ENCODE data around the gene PON2.

Gene PON2

DNA sequence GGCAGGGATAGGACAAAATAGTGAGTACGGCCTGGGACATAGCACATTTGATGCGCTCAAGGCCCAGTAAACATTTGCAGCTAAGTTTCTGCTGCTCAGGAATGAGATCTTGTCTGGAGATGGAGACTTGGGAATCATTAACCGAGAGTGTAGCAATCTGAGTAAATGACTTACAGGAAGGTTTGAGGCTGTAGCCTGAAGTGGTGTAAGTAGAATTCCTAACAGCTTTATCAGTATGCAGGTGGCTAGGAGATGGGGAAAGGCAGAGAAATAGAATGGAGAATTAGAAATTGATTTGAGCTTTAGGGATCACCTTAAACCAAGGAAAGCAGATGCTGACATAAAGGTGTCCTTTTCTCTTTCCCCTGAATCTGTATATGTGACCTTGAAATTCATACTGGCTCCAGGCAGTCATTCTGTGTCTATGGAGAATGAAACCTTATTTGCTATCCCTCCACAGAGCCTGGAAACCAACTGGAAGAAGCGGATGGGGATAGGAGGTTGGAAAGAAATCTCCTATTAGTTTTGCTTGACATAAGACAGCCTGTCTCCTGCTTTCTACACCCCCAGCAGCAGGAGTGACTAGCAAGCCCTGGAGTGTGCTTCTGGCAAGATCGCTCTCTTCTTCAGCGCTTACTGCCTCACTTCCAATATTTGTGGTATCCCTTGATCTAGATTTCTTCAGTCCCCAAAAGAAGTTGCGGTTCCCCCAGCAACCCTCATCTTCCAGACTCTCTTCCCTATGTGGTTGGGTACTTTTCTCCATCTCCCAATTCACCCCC lies 6.4 kb upstream of the PON2 start:
- DNase-seq, result no peak

DNA sequence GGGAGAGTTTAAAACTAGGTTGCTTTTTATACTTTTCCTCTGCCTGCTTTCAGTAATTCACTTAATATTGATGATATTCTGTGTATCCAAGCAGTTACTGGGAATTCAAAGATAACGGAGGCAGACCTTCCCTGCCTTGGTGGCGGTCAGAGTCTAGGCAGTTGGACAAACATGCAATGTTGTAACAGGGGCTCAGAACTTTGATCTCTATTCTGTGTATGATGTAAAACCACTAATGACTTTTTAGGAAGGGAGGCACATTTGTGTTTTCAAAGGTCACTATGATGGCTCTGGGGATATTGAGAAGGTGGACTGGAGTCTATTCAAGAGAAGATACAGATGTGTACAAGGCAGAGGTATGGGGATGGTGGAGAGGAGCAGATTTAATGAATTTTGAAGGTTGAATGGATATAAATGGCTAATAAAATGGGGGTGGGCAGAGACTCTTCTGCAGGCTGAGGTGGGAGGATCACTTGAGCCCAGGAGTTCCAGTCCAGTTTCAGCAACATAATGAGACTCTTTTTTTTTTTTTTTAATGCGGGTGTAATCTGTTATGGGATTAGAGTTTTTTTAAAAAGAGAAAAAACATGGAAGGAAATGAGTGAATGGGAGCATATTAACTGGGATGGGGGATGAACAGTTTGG lies 5.7 kb upstream of the PON2 start:
- DNase-seq, result no peak

DNA sequence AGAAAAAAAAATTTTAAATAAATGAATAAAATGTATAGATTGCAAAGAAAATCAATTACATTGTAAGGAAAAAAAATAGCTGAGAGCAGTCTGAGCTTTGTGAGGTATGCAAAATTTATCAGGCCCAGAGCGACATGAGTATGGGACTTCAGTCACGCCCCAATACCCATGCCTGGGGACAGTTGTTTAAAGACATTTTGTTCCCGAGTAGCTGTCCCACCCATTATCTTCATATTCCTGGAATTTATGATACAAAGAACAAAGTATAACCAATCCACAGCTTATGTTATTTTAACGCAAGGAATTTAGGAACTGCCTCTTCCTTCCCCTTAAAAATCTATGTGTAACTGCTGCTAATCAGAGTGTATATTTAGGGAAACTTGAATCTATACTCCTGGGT lies 1.6 kb upstream of the PON2 start:
- no peak for DNase-seq

DNA sequence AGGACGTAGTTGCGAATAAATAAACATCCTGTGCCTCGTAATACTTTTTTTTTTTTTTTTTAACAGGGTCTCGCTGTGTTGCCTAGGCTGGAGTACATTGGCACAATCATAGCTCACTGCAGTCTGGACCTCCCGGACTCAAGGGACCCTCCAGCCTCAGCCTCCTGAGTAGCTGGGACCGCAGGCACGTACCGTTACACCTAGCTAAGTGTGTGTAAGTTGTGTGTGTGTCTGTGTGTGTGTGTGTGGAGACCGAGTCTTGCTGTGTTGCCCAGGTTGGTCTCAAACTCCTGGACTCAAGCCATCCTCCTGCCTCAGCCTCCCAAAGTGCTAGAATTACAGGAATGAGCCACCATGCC lies 573 bp upstream of the PON2 start:
- DNase-seq, result no peak

DNA sequence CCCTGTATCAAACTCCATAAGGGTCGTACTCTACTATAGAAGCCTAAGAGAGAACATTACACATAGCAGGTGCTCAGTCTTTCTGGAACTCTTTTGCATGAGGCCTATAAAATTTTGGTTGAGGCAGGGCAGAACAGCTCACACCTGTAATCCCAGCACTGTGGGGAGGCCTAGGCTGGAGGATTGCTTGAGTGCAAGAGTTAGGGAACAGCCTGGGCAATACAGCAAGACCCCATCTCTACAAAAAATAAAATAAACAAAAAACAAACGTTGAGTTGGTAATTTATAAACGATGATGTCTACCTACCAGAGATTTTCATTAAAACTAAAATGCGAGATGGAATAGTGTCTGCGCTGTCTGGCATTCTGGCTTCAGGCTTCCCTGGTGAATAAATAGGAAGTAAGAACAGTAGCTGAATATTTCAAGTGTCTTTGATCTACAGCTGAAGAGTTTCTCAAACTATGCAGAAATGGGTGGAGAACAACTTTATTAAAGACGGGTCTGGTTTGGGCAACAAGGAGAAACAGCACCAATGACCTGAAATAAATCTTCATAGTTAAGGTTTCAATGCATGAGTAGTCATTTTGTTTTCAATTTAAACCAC lies 774 bp downstream of the PON2 start:
- DNase-seq, result no peak

DNA sequence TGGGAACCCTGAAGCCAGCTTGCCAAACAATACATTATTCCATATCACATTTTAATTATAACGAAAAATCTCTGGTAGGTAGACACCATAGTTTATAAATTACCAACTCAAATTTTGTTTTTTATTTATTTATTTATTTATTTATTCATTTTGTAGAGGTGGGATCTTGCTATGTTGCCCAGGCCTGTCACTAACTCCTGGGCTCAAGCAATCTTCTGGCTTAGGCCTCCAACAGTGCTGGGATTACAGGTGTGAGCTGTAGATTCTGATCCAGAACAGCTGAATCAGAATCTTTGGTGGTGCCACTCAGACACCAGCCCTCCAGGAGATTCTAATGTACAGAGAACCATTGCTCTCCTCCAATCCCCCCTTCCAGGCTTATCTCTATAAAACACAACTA lies 1.7 kb downstream of the PON2 start:
- no peak for DNase-seq

DNA sequence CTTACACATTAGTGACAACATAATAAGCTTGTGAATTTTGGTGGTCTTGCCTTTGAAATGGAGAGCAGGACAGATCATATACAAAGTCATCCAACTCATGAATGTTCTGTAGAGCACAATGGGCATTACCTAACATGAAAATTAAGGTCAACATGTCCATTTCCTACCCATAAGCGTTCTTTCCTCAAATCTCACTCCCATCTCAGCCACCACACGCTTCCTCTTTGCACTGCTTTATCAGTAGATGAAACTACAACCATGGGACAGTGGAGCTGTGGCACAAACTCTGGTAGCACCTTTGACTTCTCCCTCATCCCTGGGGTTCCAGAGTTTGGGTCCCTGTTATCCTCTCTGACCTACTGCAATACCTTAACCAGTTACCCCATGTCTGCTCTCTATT lies 2.2 kb downstream of the PON2 start:
- no peak for DNase-seq

DNA sequence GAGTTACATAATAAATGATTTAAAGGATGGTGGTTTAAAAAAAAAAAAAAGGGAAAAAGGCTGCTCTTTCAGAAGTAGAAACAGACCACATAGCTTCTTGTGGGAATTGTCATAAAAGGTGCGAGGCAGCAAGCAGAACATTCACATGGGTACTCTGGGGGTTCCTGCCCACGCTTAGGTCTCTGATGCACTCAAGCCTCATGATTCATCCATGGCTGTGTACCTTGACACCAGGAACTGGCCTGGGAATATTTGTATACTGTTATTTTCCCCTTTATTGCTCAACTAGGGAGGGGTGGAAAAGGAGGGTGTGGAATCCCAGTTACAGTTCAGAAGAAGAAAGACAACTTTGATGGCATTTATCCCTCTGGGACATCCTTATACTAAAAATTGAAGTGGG lies 4.0 kb downstream of the PON2 start:
- DNase-seq, result no peak

DNA sequence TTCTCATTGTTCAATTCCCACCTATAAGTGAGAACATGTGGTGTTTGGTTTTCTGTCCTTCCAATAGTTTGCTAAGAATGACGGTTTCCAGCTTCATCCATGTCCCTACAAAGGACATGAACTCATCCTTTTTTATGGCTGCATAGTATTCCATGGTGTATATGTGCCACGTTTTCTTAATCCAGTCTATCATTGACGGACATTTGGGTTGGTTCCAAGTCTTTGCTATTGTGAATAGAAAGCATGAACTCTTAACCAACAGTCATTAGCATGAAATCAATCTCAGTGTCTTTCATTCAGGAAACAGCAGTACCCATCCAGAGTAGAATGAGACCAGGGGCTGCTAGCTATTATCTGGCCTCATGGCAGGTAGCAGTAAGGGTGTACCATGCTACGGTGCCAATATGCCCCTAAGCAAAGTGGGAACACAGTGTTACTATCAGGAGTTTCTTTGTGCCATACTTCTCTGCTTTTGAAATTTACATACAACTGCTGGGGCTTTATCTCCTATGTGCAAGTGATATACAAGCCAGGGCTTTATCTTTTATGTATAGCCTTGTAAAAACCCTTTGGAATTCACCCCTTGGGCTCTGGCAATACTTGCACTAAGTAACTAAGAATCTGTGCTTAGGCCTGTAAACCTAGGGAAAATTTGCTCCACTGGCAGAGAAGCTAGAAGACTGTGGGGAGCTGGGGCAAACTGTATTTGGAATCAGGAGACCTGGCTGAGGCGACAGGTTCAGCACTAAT lies 5.4 kb downstream of the PON2 start:
- DNase-seq, result no peak

DNA sequence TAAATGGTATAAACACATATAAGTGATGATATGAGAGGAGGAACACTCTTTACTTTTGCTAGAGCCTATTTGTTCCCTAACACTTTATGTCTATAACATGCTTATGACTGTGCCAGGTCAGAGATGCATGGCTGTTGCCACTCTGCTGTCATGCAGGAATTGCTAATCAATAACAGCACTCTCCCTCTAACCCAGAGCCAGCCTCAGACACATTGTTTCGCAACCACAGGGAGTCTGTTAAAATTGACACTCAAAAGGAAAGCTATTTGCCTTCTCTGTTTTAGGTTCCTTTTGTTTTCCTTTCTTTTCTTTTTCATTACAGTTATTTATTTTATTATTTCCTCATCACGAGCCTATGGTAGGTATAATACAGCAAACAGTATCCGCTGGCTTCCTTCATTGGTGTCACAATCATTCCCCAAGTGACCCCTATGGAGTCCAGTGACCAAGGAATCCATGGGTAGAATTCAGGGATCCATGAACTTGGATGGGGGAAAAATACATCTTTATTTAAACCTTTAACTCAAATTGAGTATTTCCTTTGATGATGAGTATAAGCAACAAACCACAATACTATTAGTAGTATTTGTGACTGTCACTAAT lies 6.8 kb downstream of the PON2 start:
- no peak for DNase-seq

DNA sequence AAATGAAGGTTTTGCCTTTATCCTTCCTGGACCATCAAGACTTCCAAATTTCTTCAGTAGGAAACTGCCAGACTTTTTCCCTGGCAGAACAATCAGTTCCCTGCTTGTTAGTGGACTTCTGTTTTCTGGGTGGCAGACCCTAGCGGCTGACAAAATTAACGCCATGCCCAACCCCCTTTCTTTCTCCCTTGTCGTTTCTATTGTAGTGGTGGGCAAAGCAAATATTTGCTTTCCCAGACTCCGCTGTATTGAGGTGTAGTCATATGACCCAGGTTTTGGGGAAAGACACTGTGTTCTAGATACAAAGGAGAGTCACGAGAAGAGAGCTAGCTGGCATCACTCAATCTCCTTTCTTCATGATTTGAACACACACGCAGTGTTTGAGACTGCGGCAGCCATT lies 7.7 kb downstream of the PON2 start:
- DNase-seq, result no peak

DNA sequence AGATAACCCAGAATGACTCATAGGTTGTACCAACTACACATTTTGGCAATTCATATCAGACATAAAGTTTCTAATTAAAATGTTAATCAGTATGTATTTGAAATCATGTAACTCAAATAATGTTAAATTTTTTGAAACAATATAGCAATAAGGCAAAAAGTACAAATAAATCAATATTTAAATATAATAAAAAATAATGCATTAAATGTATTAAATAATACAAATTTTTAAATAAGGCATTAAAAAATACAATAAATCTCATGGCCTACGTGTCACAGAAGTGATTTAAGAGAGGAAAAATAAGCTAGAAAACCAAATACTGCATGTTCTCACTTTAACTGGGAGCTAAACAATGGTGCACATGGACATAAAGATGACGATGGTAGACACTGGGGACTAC lies 9.1 kb downstream of the PON2 start:
- no peak for DNase-seq

DNA sequence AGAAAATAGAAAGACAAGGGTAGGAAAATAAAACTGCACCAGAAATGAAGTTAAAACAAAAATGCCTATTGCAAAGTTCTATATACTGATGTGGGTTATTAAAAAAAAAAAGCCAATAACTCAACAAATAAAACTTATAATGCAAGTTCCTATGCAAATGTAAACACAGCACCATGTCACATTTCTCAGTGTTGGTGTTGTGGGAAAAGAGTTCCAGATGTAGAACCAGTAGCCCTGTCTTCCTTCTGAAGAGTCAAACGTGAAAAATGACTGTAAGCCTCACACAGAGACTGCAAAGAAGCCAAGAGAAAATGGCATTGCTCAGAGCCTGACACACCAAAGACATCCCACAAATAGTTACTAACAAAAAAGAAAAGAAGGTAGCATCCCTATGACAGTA lies 10.1 kb downstream of the PON2 start:
- DNase-seq, result no peak

DNA sequence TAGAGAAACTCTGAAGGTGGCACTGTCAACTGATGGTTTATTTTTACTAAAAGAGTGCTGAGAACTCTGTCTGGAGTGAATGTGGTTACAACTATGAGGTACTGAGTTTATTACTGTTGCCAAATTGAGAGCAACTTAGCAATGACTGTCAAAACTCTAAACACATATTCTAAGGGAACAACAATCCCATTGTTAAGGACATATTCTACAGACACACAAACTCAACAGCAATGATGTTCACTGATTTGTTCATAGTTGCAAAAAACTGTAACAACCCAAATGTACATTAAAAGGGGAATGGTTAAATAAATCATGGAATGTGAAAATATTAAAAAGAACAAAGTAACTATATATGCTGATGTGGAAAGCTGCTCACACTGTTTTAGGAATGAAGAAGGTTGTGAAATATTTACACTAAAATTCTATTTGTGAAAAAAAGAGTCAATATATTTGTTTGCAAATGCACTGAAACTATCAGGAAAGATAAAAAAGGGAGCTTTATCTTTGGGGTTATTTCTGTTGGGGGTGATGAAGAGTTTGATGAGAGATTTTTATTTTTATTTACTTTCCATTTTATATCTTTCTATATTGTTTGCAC lies 12.9 kb downstream of the PON2 start:
- DNase-seq, result no peak

DNA sequence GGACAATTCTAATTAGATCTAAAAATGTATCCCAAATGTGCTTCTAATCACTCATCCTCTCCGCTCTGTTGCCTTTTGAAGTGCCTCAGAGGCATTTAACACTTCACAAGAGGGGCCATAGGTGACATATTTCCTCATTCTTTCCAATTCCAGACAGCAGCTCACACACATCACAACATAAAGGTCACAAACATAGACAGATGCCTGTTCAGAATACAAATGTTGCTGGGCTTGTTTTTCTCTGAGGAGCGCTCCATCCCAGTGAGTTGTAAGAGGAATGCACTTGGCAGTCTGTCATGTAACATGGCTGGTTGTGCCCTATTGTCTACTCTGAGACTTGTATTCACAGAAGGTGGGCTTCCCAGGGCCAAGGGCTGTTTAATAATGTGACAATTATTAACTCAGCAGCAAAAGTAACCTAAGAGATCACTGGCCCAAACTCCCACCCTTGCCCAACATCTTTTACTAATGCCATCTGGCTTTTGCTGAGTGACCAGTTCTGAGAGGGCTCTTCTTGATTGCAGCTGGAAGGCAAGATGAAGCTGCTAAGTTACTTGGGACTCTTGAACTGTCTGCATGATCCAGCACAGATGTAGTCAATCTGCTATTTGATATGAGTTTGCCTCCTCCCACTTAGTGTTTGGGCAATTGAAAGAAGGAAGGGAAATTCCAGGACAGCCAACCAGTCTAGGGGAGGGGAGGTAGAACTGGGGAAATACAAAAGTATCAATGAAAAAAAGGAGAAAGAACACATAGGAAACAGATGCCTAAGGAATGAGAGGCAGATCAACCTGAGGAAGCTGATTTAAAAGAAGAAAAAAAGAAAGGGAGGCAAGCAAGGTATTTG lies 13.6 kb downstream of the PON2 start:
- DNase-seq, result no peak

DNA sequence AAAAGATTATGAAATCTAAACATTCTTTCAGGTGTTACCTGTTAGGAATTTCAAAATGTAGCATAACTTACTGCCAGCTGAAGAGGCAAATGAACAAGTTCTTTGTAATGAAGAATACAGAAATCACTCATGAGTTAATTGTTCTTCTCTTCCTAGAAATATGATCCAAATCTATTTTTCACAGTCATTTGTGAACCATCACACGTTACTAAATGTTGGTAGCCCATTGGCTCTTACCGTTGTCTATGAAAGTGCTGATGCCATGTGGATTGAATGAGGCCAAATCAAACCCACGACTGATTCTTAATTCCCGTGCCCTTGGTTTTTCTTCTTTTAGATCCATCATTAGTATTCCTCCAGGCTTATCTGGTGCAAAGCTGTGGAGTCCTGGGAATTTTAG lies 22.8 kb downstream of the PON2 start:
- DNase-seq, result no peak

DNA sequence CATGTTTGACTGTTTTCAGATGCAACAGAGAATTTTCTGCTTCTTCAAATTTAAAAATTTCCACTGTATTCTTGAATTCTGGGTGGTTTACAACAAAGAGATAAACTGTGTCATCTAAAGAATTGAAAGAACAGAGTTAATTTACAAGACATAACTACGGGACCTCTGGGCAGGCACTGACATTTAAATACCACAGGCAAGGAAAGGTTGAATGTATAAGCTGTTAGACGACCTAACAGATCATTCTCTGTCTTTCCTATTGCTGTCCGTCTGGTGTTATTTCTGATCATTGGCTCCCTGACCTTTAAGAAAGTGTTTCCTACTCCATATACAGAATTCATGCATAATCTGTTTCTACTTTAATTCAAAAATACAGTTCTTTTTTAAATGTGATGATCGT lies 23.2 kb downstream of the PON2 start:
- no peak for DNase-seq

DNA sequence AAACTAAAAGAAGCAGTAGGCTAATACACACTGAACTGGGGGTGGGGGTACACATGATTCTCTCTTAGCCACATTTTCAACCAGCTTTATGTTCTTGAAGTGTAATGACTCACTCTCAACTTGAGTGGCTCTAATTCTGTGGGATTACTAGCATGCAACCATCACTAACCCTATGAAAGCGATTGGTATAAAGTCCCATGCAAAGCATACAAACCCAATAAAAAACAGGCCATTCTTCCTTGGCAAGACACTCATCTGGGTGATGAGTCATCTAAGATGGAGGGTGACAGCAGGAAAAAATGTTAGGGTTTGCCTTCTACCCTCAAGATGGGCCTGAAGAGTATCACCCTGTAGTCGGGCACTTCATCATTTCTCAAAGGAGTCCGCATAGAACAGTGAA lies 23.8 kb downstream of the PON2 start:
- DNase-seq, result no peak

DNA sequence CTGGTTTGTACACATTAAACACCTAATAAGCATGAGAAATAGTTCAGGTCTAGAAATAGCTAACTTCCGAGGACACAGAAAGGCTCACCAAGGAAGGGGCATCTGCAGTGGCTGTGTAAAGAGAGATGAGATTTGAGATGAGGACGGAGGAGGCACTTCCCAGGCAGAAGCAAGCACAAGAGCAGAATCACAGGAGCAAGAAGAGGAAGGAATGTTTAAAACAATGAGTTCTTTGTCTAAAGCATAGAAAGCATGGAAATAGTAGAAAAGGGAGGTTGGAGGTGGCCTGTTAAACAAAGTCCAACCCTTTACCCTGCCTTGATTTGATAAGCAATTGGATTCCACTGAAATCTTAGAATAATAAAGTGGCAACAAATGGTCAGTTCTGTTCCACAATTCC lies 27.1 kb downstream of the PON2 start:
- DNase-seq, result no peak

DNA sequence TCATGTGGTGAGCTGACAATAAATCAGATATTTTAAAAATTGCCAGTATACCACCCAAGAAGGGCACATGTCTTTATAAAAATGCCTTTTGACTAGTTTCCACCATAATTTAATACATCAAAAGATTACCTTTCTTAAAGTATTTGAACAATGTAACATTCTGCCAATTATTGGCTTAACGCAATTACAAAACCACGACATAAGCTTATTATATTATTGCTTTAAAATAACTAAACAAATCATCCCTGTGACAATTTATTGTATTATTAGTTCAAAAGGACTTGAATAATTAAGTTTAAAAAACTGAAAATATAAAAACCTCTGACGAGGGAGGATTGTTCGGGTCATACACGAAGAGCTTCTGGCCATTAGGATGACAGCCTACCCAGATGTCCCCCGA lies 29.0 kb downstream of the PON2 start:
- no peak for DNase-seq

DNA sequence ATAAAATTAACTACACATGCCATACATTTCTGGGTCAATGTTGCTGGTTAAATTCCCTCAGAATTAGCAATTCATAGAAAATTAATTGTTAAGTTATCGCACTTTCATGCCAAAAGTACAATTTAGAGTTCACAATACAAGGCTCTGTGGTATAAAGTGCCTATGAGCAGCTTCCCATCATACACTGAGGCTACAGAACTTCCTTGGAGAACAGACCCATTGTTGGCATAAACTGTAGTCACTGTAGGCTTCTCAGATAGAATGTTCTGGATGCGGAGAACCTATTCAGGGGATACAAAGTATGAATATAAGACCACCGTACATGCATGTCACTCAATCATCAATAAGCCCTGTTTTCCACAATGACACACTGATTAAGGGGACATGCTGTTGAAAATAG lies 29.6 kb downstream of the PON2 start:
- DNase-seq, result no peak

DNA sequence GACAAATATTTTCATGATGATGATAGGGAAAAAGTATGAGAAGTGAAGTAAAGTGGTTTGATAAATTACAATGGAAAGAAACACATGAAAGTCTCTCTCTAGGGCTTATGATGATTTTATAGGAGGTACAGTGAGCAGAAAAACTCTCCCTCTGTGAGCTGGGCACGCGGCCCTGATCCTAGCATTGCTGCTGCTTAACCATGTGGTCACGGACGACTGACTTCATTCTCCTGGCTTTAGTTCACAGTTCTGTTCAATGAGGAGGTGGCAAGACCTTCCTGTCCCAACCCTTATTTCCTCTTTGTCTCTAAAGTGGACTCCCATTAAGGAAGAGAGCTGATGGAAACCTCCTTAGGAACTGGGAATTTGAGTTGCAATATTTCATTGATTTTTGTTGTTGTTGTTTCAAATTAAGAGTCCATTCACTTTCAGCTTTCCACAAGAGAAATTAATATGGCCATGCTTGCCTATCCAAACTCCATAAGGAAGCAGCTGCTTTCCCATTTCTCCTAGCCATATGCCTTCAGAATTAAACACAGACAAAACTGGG lies 30.4 kb downstream of the PON2 start:
- DNase-seq, result no peak
